ENCODE data around the gene OARD1.
A peak's percentile ranks its signal among the peaks of the same experiment; 100 is the strongest.

Gene OARD1

DNA sequence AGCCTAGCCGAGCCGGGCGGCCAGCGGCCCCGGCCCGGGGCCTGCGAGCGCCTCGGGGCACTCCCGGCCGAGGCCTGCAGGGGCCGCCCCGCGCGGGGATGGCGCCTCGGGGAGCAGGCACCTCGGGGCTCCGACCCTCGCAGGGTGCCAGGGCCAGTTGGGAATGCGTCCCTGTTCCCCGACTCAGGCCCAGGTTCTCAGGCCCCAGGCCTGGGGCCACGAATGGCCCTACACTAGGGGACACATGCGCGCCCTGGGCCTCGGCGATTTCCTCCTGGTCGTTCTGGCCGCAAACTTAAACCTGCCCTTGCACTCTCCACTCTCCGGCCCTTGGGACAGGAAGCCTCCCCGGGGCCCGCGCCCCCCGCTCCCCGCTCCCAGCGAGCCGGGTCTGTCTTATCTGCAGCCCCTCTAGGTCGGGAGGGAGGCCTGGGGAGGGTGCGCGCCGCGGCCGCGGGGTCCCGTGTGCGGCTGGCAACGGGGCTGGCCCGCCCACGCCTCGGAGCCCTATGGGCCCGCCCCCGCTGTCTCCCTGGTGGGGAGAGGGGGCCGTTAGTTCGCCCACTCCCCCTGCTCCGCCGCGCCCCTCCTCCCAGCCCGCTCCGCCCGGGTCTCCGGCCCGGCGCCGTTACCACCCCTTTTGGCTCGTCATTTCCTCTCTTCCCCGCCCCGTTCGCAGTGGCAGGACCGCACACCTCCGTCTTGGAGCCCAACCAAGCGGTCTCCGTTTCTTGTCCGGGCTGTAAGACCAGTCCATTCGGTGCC is 1.2 kb upstream of the OARD1 start (continued):
- TF ChIP-seq YY1 (tag by site-specific recombination; IDR thresholded peaks at IDR 0.05) (peak; percentile 41), BCL11A (tag by site-specific recombination; IDR thresholded peaks at IDR 0.05; ENCODE audit: low read depth) (no peak), ZNF776 (tag by site-specific recombination; IDR thresholded peaks at IDR 0.05; ENCODE audit: borderline replicate concordance) (no peak), ZNF747 (tag by site-specific recombination; IDR thresholded peaks at IDR 0.05) (no peak), ZNF626 (tag by site-specific recombination; IDR thresholded peaks at IDR 0.05) (no peak), ZNF785 (tag by site-specific recombination; IDR thresholded peaks at IDR 0.05) (no peak), ZNF510 (tag by site-specific recombination; IDR thresholded peaks at IDR 0.05; ENCODE audit: insufficient replicate concordance) (no peak), ZNF169 (tag by site-specific recombination; IDR thresholded peaks at IDR 0.05) (no peak), TCF7L2 (IDR thresholded peaks at IDR 0.05; ENCODE audit: borderline replicate concordance, low read depth, low read length) (no peak), KLF7 (tag by site-specific recombination; IDR thresholded peaks at IDR 0.05; ENCODE audit: borderline replicate concordance) (0 out of 2 replicates have a peak, but pooled peaks have one; percentile 25), ZNF175 (tag by site-specific recombination; IDR thresholded peaks at IDR 0.05) (no peak), ZNF23 (tag by site-specific recombination; IDR thresholded peaks at IDR 0.05; ENCODE audit: borderline replicate concordance) (no peak), ZBTB17 (tag by site-specific recombination; IDR thresholded peaks at IDR 0.05) (no peak), ZNF114 (tag by site-specific recombination; IDR thresholded peaks at IDR 0.05) (no peak), ZNF223 (tag by site-specific recombination; IDR thresholded peaks at IDR 0.05) (no peak), ZNF416 (tag by site-specific recombination; IDR thresholded peaks at IDR 0.05) (no peak), ZNF792 (tag by site-specific recombination; IDR thresholded peaks at IDR 0.05) (0 out of 2 replicates have a peak, but pooled peaks have one; percentile 60), EGR2 (tag by site-specific recombination; IDR thresholded peaks at IDR 0.05; ENCODE audit: low read depth) (peak; percentile 92), WT1 (tag by site-specific recombination; IDR thresholded peaks at IDR 0.05) (no peak), ZFP69B (tag by site-specific recombination; IDR thresholded peaks at IDR 0.05) (0 out of 2 replicates have a peak, but pooled peaks have one; percentile 36), ZNF350 (tag by site-specific recombination; IDR thresholded peaks at IDR 0.05) (no peak), ZNF677 (tag by site-specific recombination; IDR thresholded peaks at IDR 0.05) (0 out of 2 replicates have a peak, but pooled peaks have one; percentile 36), ZNF24 (tag by site-specific recombination; IDR thresholded peaks at IDR 0.05) (no peak), ZNF701 (tag by site-specific recombination; IDR thresholded peaks at IDR 0.05) (no peak), ZNF585B (tag by site-specific recombination; IDR thresholded peaks at IDR 0.05) (no peak), ZXDB (tag by site-specific recombination; IDR thresholded peaks at IDR 0.05) (peak; percentile 73)
- TF ChIP-seq, protein P1, sequence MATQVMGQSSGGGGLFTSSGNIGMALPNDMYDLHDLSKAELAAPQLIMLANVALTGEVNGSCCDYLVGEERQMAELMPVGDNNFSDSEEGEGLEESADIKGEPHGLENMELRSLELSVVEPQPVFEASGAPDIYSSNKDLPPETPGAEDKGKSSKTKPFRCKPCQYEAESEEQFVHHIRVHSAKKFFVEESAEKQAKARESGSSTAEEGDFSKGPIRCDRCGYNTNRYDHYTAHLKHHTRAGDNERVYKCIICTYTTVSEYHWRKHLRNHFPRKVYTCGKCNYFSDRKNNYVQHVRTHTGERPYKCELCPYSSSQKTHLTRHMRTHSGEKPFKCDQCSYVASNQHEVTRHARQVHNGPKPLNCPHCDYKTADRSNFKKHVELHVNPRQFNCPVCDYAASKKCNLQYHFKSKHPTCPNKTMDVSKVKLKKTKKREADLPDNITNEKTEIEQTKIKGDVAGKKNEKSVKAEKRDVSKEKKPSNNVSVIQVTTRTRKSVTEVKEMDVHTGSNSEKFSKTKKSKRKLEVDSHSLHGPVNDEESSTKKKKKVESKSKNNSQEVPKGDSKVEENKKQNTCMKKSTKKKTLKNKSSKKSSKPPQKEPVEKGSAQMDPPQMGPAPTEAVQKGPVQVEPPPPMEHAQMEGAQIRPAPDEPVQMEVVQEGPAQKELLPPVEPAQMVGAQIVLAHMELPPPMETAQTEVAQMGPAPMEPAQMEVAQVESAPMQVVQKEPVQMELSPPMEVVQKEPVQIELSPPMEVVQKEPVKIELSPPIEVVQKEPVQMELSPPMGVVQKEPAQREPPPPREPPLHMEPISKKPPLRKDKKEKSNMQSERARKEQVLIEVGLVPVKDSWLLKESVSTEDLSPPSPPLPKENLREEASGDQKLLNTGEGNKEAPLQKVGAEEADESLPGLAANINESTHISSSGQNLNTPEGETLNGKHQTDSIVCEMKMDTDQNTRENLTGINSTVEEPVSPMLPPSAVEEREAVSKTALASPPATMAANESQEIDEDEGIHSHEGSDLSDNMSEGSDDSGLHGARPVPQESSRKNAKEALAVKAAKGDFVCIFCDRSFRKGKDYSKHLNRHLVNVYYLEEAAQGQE (tag by site-specific recombination; IDR thresholded peaks at IDR 0.05) = peak; percentile 34; the same call in 1 of the 2 replicates
- TF ChIP-seq, protein P2, sequence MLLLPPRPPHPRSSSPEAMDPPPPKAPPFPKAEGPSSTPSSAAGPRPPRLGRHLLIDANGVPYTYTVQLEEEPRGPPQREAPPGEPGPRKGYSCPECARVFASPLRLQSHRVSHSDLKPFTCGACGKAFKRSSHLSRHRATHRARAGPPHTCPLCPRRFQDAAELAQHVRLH (tag by site-specific recombination; IDR thresholded peaks at IDR 0.05) = no peak
- TF ChIP-seq, protein P3, sequence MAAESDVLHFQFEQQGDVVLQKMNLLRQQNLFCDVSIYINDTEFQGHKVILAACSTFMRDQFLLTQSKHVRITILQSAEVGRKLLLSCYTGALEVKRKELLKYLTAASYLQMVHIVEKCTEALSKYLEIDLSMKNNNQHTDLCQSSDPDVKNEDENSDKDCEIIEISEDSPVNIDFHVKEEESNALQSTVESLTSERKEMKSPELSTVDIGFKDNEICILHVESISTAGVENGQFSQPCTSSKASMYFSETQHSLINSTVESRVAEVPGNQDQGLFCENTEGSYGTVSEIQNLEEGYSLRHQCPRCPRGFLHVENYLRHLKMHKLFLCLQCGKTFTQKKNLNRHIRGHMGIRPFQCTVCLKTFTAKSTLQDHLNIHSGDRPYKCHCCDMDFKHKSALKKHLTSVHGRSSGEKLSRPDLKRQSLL (tag by site-specific recombination; IDR thresholded peaks at IDR 0.05) = no peak
- TF ChIP-seq, protein P4, sequence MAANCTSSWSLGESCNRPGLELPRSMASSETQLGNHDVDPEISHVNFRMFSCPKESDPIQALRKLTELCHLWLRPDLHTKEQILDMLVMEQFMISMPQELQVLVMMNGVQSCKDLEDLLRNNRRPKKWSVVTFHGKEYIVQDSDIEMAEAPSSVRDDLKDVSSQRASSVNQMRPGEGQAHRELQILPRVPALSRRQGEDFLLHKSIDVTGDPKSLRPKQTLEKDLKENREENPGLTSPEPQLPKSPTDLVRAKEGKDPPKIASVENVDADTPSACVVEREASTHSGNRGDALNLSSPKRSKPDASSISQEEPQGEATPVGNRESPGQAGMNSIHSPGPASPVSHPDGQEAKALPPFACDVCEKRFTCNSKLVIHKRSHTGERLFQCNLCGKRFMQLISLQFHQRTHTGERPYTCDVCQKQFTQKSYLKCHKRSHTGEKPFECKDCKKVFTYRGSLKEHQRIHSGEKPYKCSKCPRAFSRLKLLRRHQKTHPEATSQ (tag by site-specific recombination; IDR thresholded peaks at IDR 0.05) = no peak; the same call in 1 of the 2 replicates
- TF ChIP-seq, protein P5, sequence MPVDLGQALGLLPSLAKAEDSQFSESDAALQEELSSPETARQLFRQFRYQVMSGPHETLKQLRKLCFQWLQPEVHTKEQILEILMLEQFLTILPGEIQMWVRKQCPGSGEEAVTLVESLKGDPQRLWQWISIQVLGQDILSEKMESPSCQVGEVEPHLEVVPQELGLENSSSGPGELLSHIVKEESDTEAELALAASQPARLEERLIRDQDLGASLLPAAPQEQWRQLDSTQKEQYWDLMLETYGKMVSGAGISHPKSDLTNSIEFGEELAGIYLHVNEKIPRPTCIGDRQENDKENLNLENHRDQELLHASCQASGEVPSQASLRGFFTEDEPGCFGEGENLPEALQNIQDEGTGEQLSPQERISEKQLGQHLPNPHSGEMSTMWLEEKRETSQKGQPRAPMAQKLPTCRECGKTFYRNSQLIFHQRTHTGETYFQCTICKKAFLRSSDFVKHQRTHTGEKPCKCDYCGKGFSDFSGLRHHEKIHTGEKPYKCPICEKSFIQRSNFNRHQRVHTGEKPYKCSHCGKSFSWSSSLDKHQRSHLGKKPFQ (tag by site-specific recombination; IDR thresholded peaks at IDR 0.05) = no peak

Measured in HEK293 (cell line).